WTC11 (cell line): ENCODE measurements around the gene SSNA1. TPM values are rescaled to one million over a fixed set of nuclear protein-coding genes. Genes with fewer than 3 reads are reported as not detected.

Experiments used
- ATAC-seq: fragments of 200-7000 bp; cut with Tn5 transposase; 2 replicates; pipeline ENCODE4 v1.10.0; 2021; ENCODE audit warnings: mild to moderate bottlenecking, moderate library complexity
- CTCF ChIA-PET: fragments of 300-600 bp; sonication (Branson Sonifier 250); formaldehyde crosslinking; loops from one replicate; lab custom pipeline; 2021; ENCODE audit warnings: antibody characterized with exemption; lab: Charles Lee
- POLR2A ChIA-PET: fragments of 350-600 bp; sonication (Branson Sonifier 250); formaldehyde crosslinking; loops from one replicate; lab custom pipeline; 2021; ENCODE audit warnings: antibody characterized with exemption; lab: Charles Lee
- DNase-seq: peaks from one replicate; pipeline ENCODE4 v3.0.0; 2021; ENCODE audit warnings: low spot score
- H3K27ac Mint-ChIP-seq: 2 replicates; pipeline ENCODE4 v1.8.0; 2021; ENCODE audit warnings: mixed read lengths
- H3K27me3 Mint-ChIP-seq: 2 replicates; pipeline ENCODE4 v1.8.0; 2021; ENCODE audit warnings: low read depth, mild to moderate bottlenecking, moderate library complexity, mixed read lengths
- H3K36me3 Mint-ChIP-seq: 2 replicates; pipeline ENCODE4 v1.8.0; 2021; ENCODE audit warnings: mixed read lengths
- H3K4me1 Mint-ChIP-seq: 2 replicates; pipeline ENCODE4 v1.8.0; 2022; ENCODE audit warnings: mixed read lengths
- H3K4me3 Mint-ChIP-seq: 2 replicates; pipeline ENCODE4 v1.8.0; 2021; ENCODE audit warnings: mild to moderate bottlenecking, moderate library complexity, mixed read lengths
- H3K9me3 Mint-ChIP-seq: 2 replicates; pipeline ENCODE4 v1.8.0; 2021; ENCODE audit warnings: mixed read lengths
- ELF4 ChIP-seq: sonication (generic); formaldehyde crosslinking; IDR thresholded peaks from 2 replicates; pipeline ENCODE4 v1.8.1; 2022; ENCODE audit warnings: low read depth, mild to moderate bottlenecking, moderate library complexity, missing genetic modification reagents
- EMX1 ChIP-seq: fragments of 250-450 bp; sonication (Bioruptor Pico); IDR thresholded peaks from 2 replicates; pipeline ENCODE4 v1.8.0; 2021; ENCODE audit warnings: mild to moderate bottlenecking
- GRHL2 ChIP-seq: fragments of 250-450 bp; sonication (Bioruptor Pico); IDR thresholded peaks from 2 replicates; pipeline ENCODE4 v1.8.0; 2022; ENCODE audit warnings: mild to moderate bottlenecking, moderate library complexity; ENCODE audit not compliant: insufficient replicate concordance, severe bottlenecking
- GTF2I ChIP-seq: fragments of 250-450 bp; sonication (Bioruptor Pico); conservative IDR thresholded peaks from 2 replicates; pipeline ENCODE4 v1.4.0; 2021; ENCODE audit warnings: mild to moderate bottlenecking
- JUN ChIP-seq: sonication (generic); formaldehyde crosslinking; IDR thresholded peaks from 2 replicates; pipeline ENCODE4 v1.8.0; 2023; ENCODE audit warnings: mild to moderate bottlenecking, missing genetic modification reagents
- KAT7 ChIP-seq: sonication (generic); formaldehyde crosslinking; IDR thresholded peaks from 2 replicates; pipeline ENCODE4 v1.8.1; 2023; ENCODE audit warnings: missing genetic modification reagents, mild to moderate bottlenecking, borderline replicate concordance
- MXD4 ChIP-seq: fragments of 250-450 bp; sonication (Bioruptor Pico); IDR thresholded peaks from 2 replicates; pipeline ENCODE4 v1.8.0; 2021; ENCODE audit warnings: mild to moderate bottlenecking, moderate library complexity, borderline replicate concordance
- NR1H2 ChIP-seq: sonication (generic); formaldehyde crosslinking; IDR thresholded peaks from 2 replicates; pipeline ENCODE4 v1.9.0; 2021; ENCODE audit warnings: mild to moderate bottlenecking, moderate library complexity, missing genetic modification reagents
- RELA ChIP-seq: sonication (generic); formaldehyde crosslinking; IDR thresholded peaks from 2 replicates; pipeline ENCODE4 v1.8.1; 2022; ENCODE audit warnings: missing genetic modification reagents, mild to moderate bottlenecking, borderline replicate concordance
- SMAD3 ChIP-seq: sonication (generic); formaldehyde crosslinking; IDR thresholded peaks from 2 replicates; pipeline ENCODE4 v1.8.0; 2022; ENCODE audit warnings: missing genetic modification reagents, mild to moderate bottlenecking, borderline replicate concordance
- SP1 ChIP-seq: sonication (generic); formaldehyde crosslinking; conservative IDR thresholded peaks from 2 replicates; pipeline ENCODE4 v1.8.1; 2022; ENCODE audit warnings: missing genetic modification reagents
- ZNF263 ChIP-seq: sonication (generic); formaldehyde crosslinking; IDR thresholded peaks from 2 replicates; pipeline ENCODE4 v1.8.1; 2022; ENCODE audit warnings: low read depth, mild to moderate bottlenecking, moderate library complexity, missing genetic modification reagents
- total RNA-seq: library from RNA; stranded (reverse); gene quantifications from 3 replicates; pipeline ENCODE4 v1.2.3, GENCODE V29; 2021
- TF ChIP-seq, protein P1 (sequence below): sonication (generic); formaldehyde crosslinking; IDR thresholded peaks from 2 replicates; pipeline ENCODE4 v1.8.0; 2023; ENCODE audit warnings: mild to moderate bottlenecking, missing genetic modification reagents
- TF ChIP-seq, protein P2 (sequence below): sonication (generic); formaldehyde crosslinking; IDR thresholded peaks from 2 replicates; pipeline ENCODE4 v1.8.1; 2022; ENCODE audit warnings: mild to moderate bottlenecking, missing genetic modification reagents, moderate library complexity, borderline replicate concordance
- TF ChIP-seq, protein P3 (sequence below): sonication (generic); formaldehyde crosslinking; IDR thresholded peaks from 2 replicates; pipeline ENCODE4 v1.8.1; 2022; ENCODE audit warnings: mild to moderate bottlenecking, moderate library complexity, missing genetic modification reagents
- TF ChIP-seq, protein P4 (sequence below): sonication (generic); formaldehyde crosslinking; IDR thresholded peaks from 2 replicates; pipeline ENCODE4 v1.8.0; 2022; ENCODE audit warnings: missing genetic modification reagents
- TF ChIP-seq, protein P5 (sequence below): fragments of 250-450 bp; sonication (Bioruptor Pico); IDR thresholded peaks from 2 replicates; pipeline ENCODE4 v1.9.0; 2021; ENCODE audit warnings: mild to moderate bottlenecking
- TF ChIP-seq, protein P6 (sequence below): sonication (generic); formaldehyde crosslinking; IDR thresholded peaks from 2 replicates; pipeline ENCODE4 v1.8.0; 2022; ENCODE audit warnings: mild to moderate bottlenecking, missing genetic modification reagents
- TF ChIP-seq, protein P7 (sequence below): sonication (generic); formaldehyde crosslinking; IDR thresholded peaks from 2 replicates; pipeline ENCODE4 v1.8.0; 2023; ENCODE audit warnings: missing genetic modification reagents
- TF ChIP-seq, protein P8 (sequence below): fragments of 250-450 bp; sonication (Bioruptor Pico); IDR thresholded peaks from 2 replicates; pipeline ENCODE4 v2.1.2; 2022; ENCODE audit warnings: mild to moderate bottlenecking, moderate library complexity

SSNA1 gene
- total RNA-seq, 1 experiment from 2014 or later, result 102 TPM

DNA sequence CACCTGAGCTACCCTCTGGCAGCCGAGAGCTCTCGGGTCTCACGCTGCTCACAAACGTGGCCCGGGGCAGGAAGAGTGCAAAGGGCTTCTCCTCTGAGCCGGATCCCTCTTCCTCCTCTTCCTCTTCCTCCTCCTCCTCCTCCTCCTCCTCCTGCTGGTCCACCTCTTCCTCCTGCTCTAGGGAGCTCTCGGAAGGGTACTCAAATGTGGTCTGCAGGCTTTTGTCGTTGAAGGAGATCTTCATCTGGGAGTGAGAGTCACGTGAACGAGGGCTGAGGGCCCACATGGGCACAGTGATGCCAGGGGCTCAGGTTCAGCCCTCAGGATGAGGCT lies 3.9 kb downstream of the SSNA1 start:
- no peaks in the 10 kb centered on the region for H3K27me3 Mint-ChIP-seq
- no peak for ATAC-seq
- no peak for DNase-seq
- TF ChIP-seq MXD4 (no peak), SP1 (CRISPR knock-in tag) (no peak), GRHL2 (CRISPR knock-in tag) (no peak), EMX1 (CRISPR knock-in tag) (no peak), GTF2I (no peak)
- TF ChIP-seq, protein P1, sequence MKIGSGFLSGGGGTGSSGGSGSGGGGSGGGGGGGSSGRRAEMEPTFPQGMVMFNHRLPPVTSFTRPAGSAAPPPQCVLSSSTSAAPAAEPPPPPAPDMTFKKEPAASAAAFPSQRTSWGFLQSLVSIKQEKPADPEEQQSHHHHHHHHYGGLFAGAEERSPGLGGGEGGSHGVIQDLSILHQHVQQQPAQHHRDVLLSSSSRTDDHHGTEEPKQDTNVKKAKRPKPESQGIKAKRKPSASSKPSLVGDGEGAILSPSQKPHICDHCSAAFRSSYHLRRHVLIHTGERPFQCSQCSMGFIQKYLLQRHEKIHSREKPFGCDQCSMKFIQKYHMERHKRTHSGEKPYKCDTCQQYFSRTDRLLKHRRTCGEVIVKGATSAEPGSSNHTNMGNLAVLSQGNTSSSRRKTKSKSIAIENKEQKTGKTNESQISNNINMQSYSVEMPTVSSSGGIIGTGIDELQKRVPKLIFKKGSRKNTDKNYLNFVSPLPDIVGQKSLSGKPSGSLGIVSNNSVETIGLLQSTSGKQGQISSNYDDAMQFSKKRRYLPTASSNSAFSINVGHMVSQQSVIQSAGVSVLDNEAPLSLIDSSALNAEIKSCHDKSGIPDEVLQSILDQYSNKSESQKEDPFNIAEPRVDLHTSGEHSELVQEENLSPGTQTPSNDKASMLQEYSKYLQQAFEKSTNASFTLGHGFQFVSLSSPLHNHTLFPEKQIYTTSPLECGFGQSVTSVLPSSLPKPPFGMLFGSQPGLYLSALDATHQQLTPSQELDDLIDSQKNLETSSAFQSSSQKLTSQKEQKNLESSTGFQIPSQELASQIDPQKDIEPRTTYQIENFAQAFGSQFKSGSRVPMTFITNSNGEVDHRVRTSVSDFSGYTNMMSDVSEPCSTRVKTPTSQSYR (CRISPR knock-in tag), result no peak
- TF ChIP-seq, protein P2, sequence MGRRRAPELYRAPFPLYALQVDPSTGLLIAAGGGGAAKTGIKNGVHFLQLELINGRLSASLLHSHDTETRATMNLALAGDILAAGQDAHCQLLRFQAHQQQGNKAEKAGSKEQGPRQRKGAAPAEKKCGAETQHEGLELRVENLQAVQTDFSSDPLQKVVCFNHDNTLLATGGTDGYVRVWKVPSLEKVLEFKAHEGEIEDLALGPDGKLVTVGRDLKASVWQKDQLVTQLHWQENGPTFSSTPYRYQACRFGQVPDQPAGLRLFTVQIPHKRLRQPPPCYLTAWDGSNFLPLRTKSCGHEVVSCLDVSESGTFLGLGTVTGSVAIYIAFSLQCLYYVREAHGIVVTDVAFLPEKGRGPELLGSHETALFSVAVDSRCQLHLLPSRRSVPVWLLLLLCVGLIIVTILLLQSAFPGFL (CRISPR knock-in tag), result no peak
- TF ChIP-seq, protein P3, sequence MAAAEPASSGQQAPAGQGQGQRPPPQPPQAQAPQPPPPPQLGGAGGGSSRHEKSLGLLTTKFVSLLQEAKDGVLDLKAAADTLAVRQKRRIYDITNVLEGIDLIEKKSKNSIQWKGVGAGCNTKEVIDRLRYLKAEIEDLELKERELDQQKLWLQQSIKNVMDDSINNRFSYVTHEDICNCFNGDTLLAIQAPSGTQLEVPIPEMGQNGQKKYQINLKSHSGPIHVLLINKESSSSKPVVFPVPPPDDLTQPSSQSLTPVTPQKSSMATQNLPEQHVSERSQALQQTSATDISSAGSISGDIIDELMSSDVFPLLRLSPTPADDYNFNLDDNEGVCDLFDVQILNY (CRISPR knock-in tag), result no peak
- peaks cover 16% of the 10 kb centered on the region for H3K4me1 Mint-ChIP-seq
- H3K9me3 Mint-ChIP-seq, result no peaks in the 10 kb centered on the region
- H3K36me3 Mint-ChIP-seq, result no peaks in the 10 kb centered on the region; the same call in 1 of the 2 replicates
- no peak overlapping the region for H3K4me3 Mint-ChIP-seq
- ChIA-PET CTCF (interaction anchor here (0.7 to 1.6 kb wide), 6 partner anchors 15 to 191 kb away, joined by 3 to 8 read pairs (median 4); no protein-coding TSS in a partner anchor), POLR2A (interaction anchor here (1.1 to 1.2 kb wide), 2 partner anchors 20 to 25 kb away, joined by 3 to 5 read pairs; partner anchors contain the start of gene TMEM210)
- H3K27ac Mint-ChIP-seq, result no peak overlapping the region

DNA sequence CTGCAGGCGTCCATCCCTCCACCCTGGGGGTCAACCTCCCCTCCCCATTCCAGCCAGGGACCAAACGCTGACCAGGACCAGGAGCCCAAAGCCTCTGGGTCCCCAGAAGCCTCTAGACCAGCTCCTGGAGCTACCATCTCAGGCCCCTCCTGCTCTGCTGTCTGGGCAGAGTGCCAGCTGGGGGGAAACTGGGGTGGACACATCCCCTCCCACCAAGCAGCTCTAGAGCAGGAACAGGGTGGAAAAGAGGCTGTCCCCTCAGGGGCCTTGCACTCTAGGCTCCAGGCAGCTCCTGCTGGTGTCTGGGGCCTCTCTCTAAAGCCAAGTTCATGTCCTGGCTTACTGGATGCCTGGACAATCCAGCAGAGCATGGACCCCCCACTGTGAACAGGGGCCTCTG lies 4.4 kb downstream of the SSNA1 start:
- POLR2A ChIA-PET, result interaction anchor here (1.1 kb wide), 1 partner anchor 26 kb away, joined by 5 read pairs; no protein-coding TSS in a partner anchor
- CTCF ChIA-PET, result interaction anchor here (0.7 to 1.6 kb wide), 5 partner anchors 16 to 158 kb away, joined by 4 to 8 read pairs (median 4); no protein-coding TSS in a partner anchor
- ATAC-seq (no peak), DNase-seq (no peak)
- Mint-ChIP-seq H3K36me3 (no peaks in the 10 kb centered on the region; the same call in 1 of the 2 replicates), H3K27ac (no peak overlapping the region), H3K4me1 (peaks cover 13% of the 10 kb centered on the region), H3K27me3 (no peaks in the 10 kb centered on the region), H3K9me3 (no peaks in the 10 kb centered on the region), H3K4me3 (no peak overlapping the region)
- TF ChIP-seq, protein P4, sequence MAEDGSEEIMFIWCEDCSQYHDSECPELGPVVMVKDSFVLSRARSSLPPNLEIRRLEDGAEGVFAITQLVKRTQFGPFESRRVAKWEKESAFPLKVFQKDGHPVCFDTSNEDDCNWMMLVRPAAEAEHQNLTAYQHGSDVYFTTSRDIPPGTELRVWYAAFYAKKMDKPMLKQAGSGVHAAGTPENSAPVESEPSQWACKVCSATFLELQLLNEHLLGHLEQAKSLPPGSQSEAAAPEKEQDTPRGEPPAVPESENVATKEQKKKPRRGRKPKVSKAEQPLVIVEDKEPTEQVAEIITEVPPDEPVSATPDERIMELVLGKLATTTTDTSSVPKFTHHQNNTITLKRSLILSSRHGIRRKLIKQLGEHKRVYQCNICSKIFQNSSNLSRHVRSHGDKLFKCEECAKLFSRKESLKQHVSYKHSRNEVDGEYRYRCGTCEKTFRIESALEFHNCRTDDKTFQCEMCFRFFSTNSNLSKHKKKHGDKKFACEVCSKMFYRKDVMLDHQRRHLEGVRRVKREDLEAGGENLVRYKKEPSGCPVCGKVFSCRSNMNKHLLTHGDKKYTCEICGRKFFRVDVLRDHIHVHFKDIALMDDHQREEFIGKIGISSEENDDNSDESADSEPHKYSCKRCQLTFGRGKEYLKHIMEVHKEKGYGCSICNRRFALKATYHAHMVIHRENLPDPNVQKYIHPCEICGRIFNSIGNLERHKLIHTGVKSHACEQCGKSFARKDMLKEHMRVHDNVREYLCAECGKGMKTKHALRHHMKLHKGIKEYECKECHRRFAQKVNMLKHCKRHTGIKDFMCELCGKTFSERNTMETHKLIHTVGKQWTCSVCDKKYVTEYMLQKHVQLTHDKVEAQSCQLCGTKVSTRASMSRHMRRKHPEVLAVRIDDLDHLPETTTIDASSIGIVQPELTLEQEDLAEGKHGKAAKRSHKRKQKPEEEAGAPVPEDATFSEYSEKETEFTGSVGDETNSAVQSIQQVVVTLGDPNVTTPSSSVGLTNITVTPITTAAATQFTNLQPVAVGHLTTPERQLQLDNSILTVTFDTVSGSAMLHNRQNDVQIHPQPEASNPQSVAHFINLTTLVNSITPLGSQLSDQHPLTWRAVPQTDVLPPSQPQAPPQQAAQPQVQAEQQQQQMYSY (CRISPR knock-in tag), result no peak
- TF ChIP-seq GRHL2 (CRISPR knock-in tag) (no peak), ZNF263 (no peak), RELA (CRISPR knock-in tag) (no peak), NR1H2 (CRISPR knock-in tag) (no peak), ELF4 (CRISPR knock-in tag) (no peak), JUN (no peak), SMAD3 (CRISPR knock-in tag) (no peak), KAT7 (CRISPR knock-in tag) (no peak)
- TF ChIP-seq, protein P5, sequence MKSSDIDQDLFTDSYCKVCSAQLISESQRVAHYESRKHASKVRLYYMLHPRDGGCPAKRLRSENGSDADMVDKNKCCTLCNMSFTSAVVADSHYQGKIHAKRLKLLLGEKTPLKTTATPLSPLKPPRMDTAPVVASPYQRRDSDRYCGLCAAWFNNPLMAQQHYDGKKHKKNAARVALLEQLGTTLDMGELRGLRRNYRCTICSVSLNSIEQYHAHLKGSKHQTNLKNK (CRISPR knock-in tag), result no peak
- TF ChIP-seq, protein P6, sequence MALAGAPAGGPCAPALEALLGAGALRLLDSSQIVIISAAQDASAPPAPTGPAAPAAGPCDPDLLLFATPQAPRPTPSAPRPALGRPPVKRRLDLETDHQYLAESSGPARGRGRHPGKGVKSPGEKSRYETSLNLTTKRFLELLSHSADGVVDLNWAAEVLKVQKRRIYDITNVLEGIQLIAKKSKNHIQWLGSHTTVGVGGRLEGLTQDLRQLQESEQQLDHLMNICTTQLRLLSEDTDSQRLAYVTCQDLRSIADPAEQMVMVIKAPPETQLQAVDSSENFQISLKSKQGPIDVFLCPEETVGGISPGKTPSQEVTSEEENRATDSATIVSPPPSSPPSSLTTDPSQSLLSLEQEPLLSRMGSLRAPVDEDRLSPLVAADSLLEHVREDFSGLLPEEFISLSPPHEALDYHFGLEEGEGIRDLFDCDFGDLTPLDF (CRISPR knock-in tag), result no peak
- TF ChIP-seq, protein P7, sequence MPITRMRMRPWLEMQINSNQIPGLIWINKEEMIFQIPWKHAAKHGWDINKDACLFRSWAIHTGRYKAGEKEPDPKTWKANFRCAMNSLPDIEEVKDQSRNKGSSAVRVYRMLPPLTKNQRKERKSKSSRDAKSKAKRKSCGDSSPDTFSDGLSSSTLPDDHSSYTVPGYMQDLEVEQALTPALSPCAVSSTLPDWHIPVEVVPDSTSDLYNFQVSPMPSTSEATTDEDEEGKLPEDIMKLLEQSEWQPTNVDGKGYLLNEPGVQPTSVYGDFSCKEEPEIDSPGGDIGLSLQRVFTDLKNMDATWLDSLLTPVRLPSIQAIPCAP (CRISPR knock-in tag), result no peak
- TF ChIP-seq, protein P8, sequence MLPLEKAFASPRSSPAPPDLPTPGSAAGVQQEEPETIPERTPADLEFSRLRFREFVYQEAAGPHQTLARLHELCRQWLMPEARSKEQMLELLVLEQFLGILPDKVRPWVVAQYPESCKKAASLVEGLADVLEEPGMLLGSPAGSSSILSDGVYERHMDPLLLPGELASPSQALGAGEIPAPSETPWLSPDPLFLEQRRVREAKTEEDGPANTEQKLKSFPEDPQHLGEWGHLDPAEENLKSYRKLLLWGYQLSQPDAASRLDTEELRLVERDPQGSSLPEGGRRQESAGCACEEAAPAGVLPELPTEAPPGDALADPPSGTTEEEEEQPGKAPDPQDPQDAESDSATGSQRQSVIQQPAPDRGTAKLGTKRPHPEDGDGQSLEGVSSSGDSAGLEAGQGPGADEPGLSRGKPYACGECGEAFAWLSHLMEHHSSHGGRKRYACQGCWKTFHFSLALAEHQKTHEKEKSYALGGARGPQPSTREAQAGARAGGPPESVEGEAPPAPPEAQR (CRISPR knock-in tag), result no peak
